ENCODE measurements around the gene ABCC1.

GRCh38 chr16:15919331-15919730 is 30.1 kb upstream of the ABCC1 start:
- no peak for TF ChIP-seq EZH2 (IDR thresholded peaks at IDR 0.05; ENCODE audit: low read length, missing control alignments)
- TF ChIP-seq CTCF (conservative IDR thresholded peaks at IDR 0.05 in 1 of 2, IDR thresholded peaks at IDR 0.05 in 1 of 2; ENCODE audit: low read depth in 1 of 2, low read length in 2 of 2): no peak
